CD4-positive, CD25-positive, alpha-beta regulatory T cell (primary cell): Measurements from ENCODE around the gene ARL9. TPM values are rescaled to one million over a fixed set of nuclear protein-coding genes. Genes with fewer than 3 reads are reported as not detected.

Source experiments
- ATAC-seq, 2 donors: fragments of 150-1000 bp; cut with Tn5 transposase; one replicate each; pipeline ENCODE4 v1.10.0; 2021; ENCODE audit warnings: low read depth in 2 of 2, moderate number of reproducible peaks in 2 of 2, moderate library complexity in 1 of 2
- DNase-seq, 3 donors: peaks; one replicate each; pipeline versions ENCODE4 v3.0.0 to v3.0.0-alpha.2; 2012 to 2022; ENCODE audit warnings: mixed read lengths in 1 of 3
- H3K27ac ChIP-seq: one replicate; pipeline ENCODE4 v1.7.0; 2013; ENCODE audit warnings: mild to moderate bottlenecking, low read length; ENCODE audit not compliant: insufficient read depth, poor library complexity, severe bottlenecking
- H3K27me3 ChIP-seq: one replicate; pipeline ENCODE4 v1.7.0; 2013; ENCODE audit warnings: low read length; ENCODE audit not compliant: control insufficient read depth, insufficient read depth
- H3K36me3 ChIP-seq: one replicate; pipeline ENCODE4 v1.7.0; 2013; ENCODE audit warnings: mild to moderate bottlenecking, low read length, moderate library complexity; ENCODE audit not compliant: control insufficient read depth, insufficient read depth
- H3K4me1 ChIP-seq: 2 replicates; pipeline ENCODE4 v1.7.0; 2013; ENCODE audit warnings: mild to moderate bottlenecking, low read length; ENCODE audit not compliant: insufficient read depth, control insufficient read depth, poor library complexity, severe bottlenecking
- H3K4me3 ChIP-seq: one replicate; pipeline ENCODE4 v1.7.0; 2013; ENCODE audit warnings: low read depth, mild to moderate bottlenecking, low read length, moderate library complexity
- H3K9me3 ChIP-seq, 2 experiments: 1 replicate in 1 of 2; 2 replicates in 1 of 2; pipeline ENCODE4 v1.7.0; 2013; ENCODE audit warnings: low read length in 2 of 2, mild to moderate bottlenecking in 1 of 2, moderate library complexity in 1 of 2; ENCODE audit not compliant: control insufficient read depth in 2 of 2
- H3K27ac Mint-ChIP-seq, 3 donors: one replicate each; pipeline ENCODE4 v1.8.0; 2020 to 2022; ENCODE audit warnings: mild to moderate bottlenecking in 3 of 3, mixed read lengths in 3 of 3, moderate library complexity in 2 of 3
- H3K27me3 Mint-ChIP-seq: one replicate; pipeline ENCODE4 v1.8.0; 2022; ENCODE audit warnings: mild to moderate bottlenecking, mixed read lengths
- H3K36me3 Mint-ChIP-seq: one replicate; pipeline ENCODE4 v1.8.0; 2020; ENCODE audit warnings: mixed read lengths
- H3K4me1 Mint-ChIP-seq, 4 donors: one replicate each; pipeline ENCODE4 v1.8.0; 2020 to 2022; ENCODE audit warnings: mixed read lengths in 4 of 4, mild to moderate bottlenecking in 1 of 4
- H3K4me3 Mint-ChIP-seq, 4 donors: one replicate each; pipeline ENCODE4 v1.8.0; 2020 to 2022; ENCODE audit warnings: mild to moderate bottlenecking in 4 of 4, mixed read lengths in 4 of 4, moderate library complexity in 3 of 4
- H3K9me3 Mint-ChIP-seq, 7 donors: one replicate each; pipeline ENCODE4 v1.8.0; 2020 to 2022; ENCODE audit warnings: mixed read lengths in 7 of 7, mild to moderate bottlenecking in 3 of 7, moderate library complexity in 2 of 7
- polyA plus RNA-seq, 4 donors: library from polyadenylated mRNA; unstranded; fragments of 300-500 nt; fragmentation: Illumina TruSeq; gene quantifications; one replicate each; pipeline ENCODE4 v1.2.3, GENCODE V29; 2021
- total RNA-seq: library from RNA; stranded (reverse); gene quantifications from one replicate; pipeline ENCODE4 v1.2.3, GENCODE V29; 2022

Gene ARL9
- total and polyA plus RNA-seq, 5 donors from 2014 or later: not detected

DNA sequence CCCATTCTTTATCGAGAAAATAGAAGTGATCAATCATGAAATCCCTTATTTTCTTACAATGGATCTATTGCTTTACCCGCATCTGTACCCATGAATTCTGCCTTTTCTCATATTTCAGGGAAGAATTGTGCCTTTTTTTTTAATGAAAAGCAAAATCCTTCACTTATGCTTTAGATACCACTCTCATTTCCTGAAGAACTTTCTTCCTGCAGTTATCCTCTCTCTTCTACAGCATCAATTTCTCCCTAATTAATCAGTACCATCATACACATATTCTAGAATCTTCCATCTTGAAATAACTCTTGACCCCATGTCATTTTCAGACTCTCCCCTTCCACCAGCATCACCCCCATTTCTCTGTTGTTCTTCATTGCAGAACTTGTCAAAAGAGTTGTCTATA lies 26.6 kb downstream of the ARL9 start:
- Mint-ChIP-seq H3K4me1 (peaks cover 0 to 4% (median 0%) of the 10 kb centered on the region in 4 donors), H3K36me3 (no peaks in the 10 kb centered on the region), H3K4me3 (no peak overlapping the region), H3K27me3 (peaks cover 30% of the 10 kb centered on the region), H3K9me3 (peaks cover 0 to 2% (median 0%) of the 10 kb centered on the region in 7 donors), H3K27ac (no peak overlapping the region)
- DNase-seq (no peak), ATAC-seq (no peak)
- H3K4me1 ChIP-seq: peaks cover 9% of the 10 kb centered on the region
- H3K27me3 ChIP-seq: peaks cover 31% of the 10 kb centered on the region
- no peaks in the 10 kb centered on the region for H3K9me3 ChIP-seq
- no peak overlapping the region for H3K27ac ChIP-seq
- no peak overlapping the region for H3K4me3 ChIP-seq
- H3K36me3 ChIP-seq: no peaks in the 10 kb centered on the region

DNA sequence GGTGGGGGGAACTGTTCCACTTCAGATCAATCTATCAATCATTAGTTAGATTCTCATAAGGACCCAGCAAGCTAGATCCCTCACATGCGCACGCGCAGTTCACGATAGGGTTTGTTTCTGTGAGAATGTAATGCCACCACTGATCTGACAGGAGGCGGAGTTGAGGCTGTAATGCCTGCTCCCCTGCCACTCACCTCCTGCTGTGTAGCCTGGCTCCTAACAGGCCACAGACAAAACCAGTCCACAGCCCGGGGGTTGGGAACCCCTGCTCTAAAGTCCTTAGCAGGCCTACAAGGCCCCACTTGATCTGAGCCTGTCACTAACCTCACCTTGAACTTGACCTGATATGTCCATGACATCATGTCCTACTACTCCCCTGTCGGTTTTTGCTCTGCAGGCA lies 30.3 kb downstream of the ARL9 start:
- Mint-ChIP-seq H3K36me3 (no peaks in the 10 kb centered on the region), H3K27ac (no peak overlapping the region), H3K4me1 (no peaks in the 10 kb centered on the region), H3K9me3 (no peaks in the 10 kb centered on the region), H3K27me3 (peaks cover 39% of the 10 kb centered on the region), H3K4me3 (no peak overlapping the region)
- H3K36me3 ChIP-seq: no peaks in the 10 kb centered on the region
- H3K4me3 ChIP-seq: no peak overlapping the region
- H3K9me3 ChIP-seq: no peaks in the 10 kb centered on the region
- peaks cover 5% of the 10 kb centered on the region for H3K4me1 ChIP-seq
- H3K27ac ChIP-seq: no peak overlapping the region
- ATAC-seq (no peak), DNase-seq (no peak)
- peaks cover 33% of the 10 kb centered on the region for H3K27me3 ChIP-seq

DNA sequence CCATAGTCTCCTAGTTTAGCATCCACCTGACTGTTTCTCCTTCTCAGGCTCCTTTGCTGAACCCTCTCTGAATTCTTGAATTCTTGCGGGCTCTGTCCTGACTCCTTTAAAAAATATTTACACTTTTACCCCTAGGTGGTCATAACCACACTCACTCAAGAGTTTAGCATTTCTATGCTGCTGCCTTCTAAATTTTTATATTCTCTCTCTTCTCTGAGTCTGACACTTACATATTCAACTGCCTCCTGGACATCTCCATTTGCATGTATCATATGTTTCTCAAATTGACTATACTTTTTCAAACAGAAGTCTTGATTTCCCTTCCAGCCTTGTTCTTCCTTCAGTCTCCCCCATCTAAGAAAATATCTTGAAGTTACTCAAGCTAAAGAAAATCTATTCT lies 31.6 kb downstream of the ARL9 start:
- H3K9me3 Mint-ChIP-seq: no peaks in the 10 kb centered on the region
- no peaks in the 10 kb centered on the region for H3K36me3 ChIP-seq
- H3K4me3 ChIP-seq: no peak overlapping the region
- H3K4me1 Mint-ChIP-seq: no peaks in the 10 kb centered on the region
- H3K4me1 ChIP-seq: no peaks in the 10 kb centered on the region
- no peaks in the 10 kb centered on the region for H3K36me3 Mint-ChIP-seq
- H3K27me3 Mint-ChIP-seq: peaks cover 39% of the 10 kb centered on the region
- H3K4me3 Mint-ChIP-seq: no peak overlapping the region
- H3K27ac Mint-ChIP-seq: no peak overlapping the region
- peaks cover 22% of the 10 kb centered on the region for H3K27me3 ChIP-seq
- no peak for DNase-seq
- no peak for ATAC-seq
- no peaks in the 10 kb centered on the region for H3K9me3 ChIP-seq
- no peak overlapping the region for H3K27ac ChIP-seq

DNA sequence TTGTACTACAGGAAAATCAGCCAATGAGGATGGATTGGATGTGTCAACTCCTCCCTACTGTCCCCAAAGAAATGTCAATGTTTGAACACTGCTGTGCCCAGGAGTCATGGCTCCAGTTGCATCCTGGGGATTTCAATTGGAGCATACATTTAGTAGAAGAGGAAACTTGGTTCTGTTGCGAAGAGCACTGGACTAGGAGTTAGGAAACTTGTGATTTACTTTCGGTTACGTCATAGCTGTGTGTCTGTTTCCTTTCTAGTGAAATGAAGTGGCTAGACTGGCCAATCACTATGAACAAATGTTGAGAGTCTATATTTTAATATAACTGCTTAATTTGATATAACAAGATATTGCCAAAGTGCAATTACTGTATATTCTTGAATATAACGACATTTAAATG lies 35.2 kb downstream of the ARL9 start:
- Histone ChIP-seq H3K27ac (no peak overlapping the region), H3K36me3 (no peaks in the 10 kb centered on the region), H3K9me3 (no peaks in the 10 kb centered on the region), H3K4me1 (peaks cover 6% of the 10 kb centered on the region), H3K4me3 (no peak overlapping the region), H3K27me3 (peaks cover 4% of the 10 kb centered on the region)
- no peak overlapping the region for H3K4me3 Mint-ChIP-seq
- H3K27me3 Mint-ChIP-seq: peaks cover 45% of the 10 kb centered on the region
- H3K27ac Mint-ChIP-seq: no peak overlapping the region
- H3K4me1 Mint-ChIP-seq: peaks cover 0 to 15% (median 8%) of the 10 kb centered on the region in 4 donors
- DNase-seq (no peak), ATAC-seq (no peak)
- H3K9me3 Mint-ChIP-seq: no peaks in the 10 kb centered on the region
- peaks cover 3% of the 10 kb centered on the region for H3K36me3 Mint-ChIP-seq

DNA sequence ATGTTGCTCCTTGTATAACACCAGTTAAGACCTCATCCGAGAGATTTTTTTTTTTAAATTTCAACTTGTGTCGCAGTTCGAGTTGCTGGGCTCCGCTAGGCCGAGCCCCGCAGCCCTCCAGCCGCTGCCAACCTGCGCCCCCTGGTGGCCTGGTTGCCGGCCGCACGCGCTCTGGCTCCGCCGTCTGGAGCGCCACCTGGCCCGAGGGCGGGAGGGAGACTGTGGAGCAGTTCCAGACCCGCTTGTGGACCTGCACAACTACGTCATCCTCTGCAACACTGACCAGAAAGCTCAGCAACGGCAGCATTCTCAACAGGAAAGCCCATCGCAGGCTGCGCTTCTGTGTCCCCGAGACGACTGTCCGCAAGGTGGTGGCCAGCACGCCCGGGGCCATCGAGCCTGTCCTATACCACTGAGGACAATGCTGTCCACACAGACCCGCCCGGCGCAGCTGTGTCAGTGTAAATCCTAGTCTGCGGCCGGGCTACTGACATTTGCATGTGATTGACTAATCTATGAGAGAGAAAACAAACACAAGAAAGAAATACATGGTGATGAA lies 39.1 kb downstream of the ARL9 start:
- Mint-ChIP-seq H3K36me3 (peaks cover 3% of the 10 kb centered on the region), H3K4me1 (peaks cover 0 to 17% (median 11%) of the 10 kb centered on the region in 4 donors), H3K27me3 (peaks cover 42% of the 10 kb centered on the region), H3K4me3 (peak overlapping the region in 2 of 4 donors; percentile 36 to 69), H3K9me3 (no peaks in the 10 kb centered on the region), H3K27ac (no peak overlapping the region)
- Histone ChIP-seq H3K9me3 (no peaks in the 10 kb centered on the region), H3K36me3 (no peaks in the 10 kb centered on the region), H3K4me3 (no peak overlapping the region), H3K4me1 (peaks cover 6% of the 10 kb centered on the region), H3K27ac (no peak overlapping the region), H3K27me3 (peaks cover 4% of the 10 kb centered on the region)
- ATAC-seq (peak; percentile 95 to 98), DNase-seq (peak; percentile 68 to 80 (median 78))

DNA sequence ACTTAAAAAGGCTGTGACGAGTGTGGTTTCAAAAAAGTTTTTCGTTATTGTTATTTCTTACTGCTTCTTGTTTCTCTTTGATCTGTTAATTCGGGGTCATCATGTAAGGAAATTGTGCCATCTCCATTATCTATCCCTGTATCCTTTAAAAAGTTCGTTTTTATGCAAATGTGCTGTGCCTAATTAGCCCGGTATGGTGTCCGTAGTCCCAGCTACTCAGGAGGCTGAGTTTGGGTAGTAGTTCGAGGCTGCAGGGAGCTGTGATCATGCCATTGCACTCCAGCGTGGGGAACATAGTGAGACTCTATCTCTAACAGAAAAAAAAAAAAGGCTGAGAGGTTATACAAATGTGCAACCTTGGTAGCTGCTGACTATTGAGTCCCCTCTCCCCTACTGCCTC lies 45.1 kb downstream of the ARL9 start:
- peaks cover 11% of the 10 kb centered on the region for H3K27me3 ChIP-seq
- no peaks in the 10 kb centered on the region for H3K36me3 ChIP-seq
- no peak for DNase-seq
- H3K4me1 Mint-ChIP-seq: peaks cover 0 to 4% (median 2%) of the 10 kb centered on the region in 4 donors
- no peak overlapping the region for H3K4me3 Mint-ChIP-seq
- peaks cover 0 to 5% (median 0%) of the 10 kb centered on the region in 7 donors for H3K9me3 Mint-ChIP-seq
- H3K4me3 ChIP-seq: no peak overlapping the region
- H3K27ac ChIP-seq: no peak overlapping the region
- no peaks in the 10 kb centered on the region for H3K9me3 ChIP-seq
- ATAC-seq: no peak
- no peaks in the 10 kb centered on the region for H3K36me3 Mint-ChIP-seq
- peaks cover 36% of the 10 kb centered on the region for H3K27me3 Mint-ChIP-seq
- H3K27ac Mint-ChIP-seq: no peak overlapping the region
- no peaks in the 10 kb centered on the region for H3K4me1 ChIP-seq

DNA sequence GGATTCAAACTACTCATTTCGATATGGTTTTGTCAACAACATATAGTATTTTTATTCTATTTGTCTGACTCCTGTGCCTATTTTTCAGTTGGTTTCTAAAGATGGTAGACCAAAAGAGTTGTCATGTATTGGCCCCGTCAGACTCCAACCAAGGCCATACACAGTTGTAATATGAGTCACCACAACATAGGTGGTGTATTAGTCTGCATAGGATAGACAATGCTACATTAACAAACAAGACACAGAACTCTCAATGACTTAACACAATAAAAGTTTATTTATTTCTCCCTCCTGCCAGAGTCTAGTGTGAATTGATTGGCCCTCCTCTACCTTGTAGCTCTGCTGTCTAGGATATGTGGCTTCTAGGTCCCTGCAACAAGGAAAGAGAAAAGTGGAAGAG lies 45.9 kb downstream of the ARL9 start:
- no peaks in the 10 kb centered on the region for H3K36me3 Mint-ChIP-seq
- H3K4me3 Mint-ChIP-seq: no peak overlapping the region
- Histone ChIP-seq H3K27ac (no peak overlapping the region), H3K36me3 (no peaks in the 10 kb centered on the region), H3K9me3 (no peaks in the 10 kb centered on the region), H3K4me3 (no peak overlapping the region), H3K4me1 (no peaks in the 10 kb centered on the region), H3K27me3 (peaks cover 11% of the 10 kb centered on the region)
- ATAC-seq (no peak), DNase-seq (no peak)
- no peak overlapping the region for H3K27ac Mint-ChIP-seq
- peaks cover 37% of the 10 kb centered on the region for H3K27me3 Mint-ChIP-seq
- H3K4me1 Mint-ChIP-seq: peaks cover 0 to 4% (median 2%) of the 10 kb centered on the region in 4 donors
- peaks cover 0 to 5% (median 0%) of the 10 kb centered on the region in 7 donors for H3K9me3 Mint-ChIP-seq

DNA sequence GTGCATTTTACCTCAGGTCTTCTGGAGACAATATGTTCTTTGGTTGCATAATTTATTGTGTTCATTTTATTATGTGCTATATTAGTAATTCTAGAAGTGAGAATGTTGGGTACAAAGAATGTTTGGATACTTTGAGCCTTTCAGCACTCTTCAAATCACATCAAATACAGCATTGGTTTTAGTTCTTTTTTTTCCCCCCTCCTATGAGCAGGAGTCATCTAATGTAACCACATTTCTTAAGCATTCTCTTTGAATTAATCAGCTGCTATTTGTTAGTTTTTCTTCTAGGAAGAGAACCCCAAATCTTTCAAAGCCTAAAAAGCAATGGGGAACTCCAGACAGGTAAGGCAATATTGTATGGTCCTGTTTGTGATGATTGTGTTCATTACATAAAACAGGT lies 46.7 kb downstream of the ARL9 start:
- Mint-ChIP-seq H3K27me3 (peaks cover 32% of the 10 kb centered on the region), H3K9me3 (peaks cover 0 to 5% (median 0%) of the 10 kb centered on the region in 7 donors), H3K4me3 (no peak overlapping the region), H3K4me1 (peaks cover 0 to 4% (median 2%) of the 10 kb centered on the region in 4 donors), H3K27ac (no peak overlapping the region), H3K36me3 (no peaks in the 10 kb centered on the region)
- DNase-seq (no peak), ATAC-seq (no peak)
- Histone ChIP-seq H3K27ac (no peak overlapping the region), H3K4me1 (no peaks in the 10 kb centered on the region), H3K27me3 (peaks cover 11% of the 10 kb centered on the region), H3K9me3 (no peaks in the 10 kb centered on the region), H3K4me3 (no peak overlapping the region), H3K36me3 (no peaks in the 10 kb centered on the region)
